Activated CD4-positive, alpha-beta T cell treated with anti-CD3 and anti-CD28 coated beads for 1 hour (primary cell): ENCODE measurements around the gene ATF7IP.
"Not testable (repeated sequence)": the region's sequence is repeated elsewhere in the genome, so short reads cannot be mapped to it uniquely, and the experiment has no call there.

ENCODE experiments used
- DNase-seq: peaks from one replicate; pipeline ENCODE4 v3.0.0-alpha.2; 2020

Gene ATF7IP

GRCh38 chr12:14384783-14385638, 19.5 kb downstream of the ATF7IP start:
- peak; percentile 24 for DNase-seq

GRCh38 chr12:14387219-14387871, 21.9 kb downstream of the ATF7IP start:
- DNase-seq, result no peak

GRCh38 chr12:14390449-14390848, 25.0 kb downstream of the ATF7IP start:
- DNase-seq, result no peak

- no peak for DNase-seq
Observed at GRCh38 chr12:14390870-14391530, 25.5 kb downstream of the ATF7IP start.

GRCh38 chr12:14393751-14394150, 28.3 kb downstream of the ATF7IP start:
- no peak for DNase-seq

- DNase-seq, result no peak
Observed at GRCh38 chr12:14394317-14395073, 29.0 kb downstream of the ATF7IP start.

GRCh38 chr12:14395074-14395778, 29.7 kb downstream of the ATF7IP start:
- DNase-seq, result no peak

- no peak for DNase-seq
Observed at GRCh38 chr12:14396071-14396470, 30.6 kb downstream of the ATF7IP start.

- DNase-seq, result no peak
Observed at GRCh38 chr12:14399871-14400270, 34.4 kb downstream of the ATF7IP start.

- DNase-seq, result no peak
Observed at GRCh38 chr12:14400599-14400998, 35.1 kb downstream of the ATF7IP start.

- not testable (repeated sequence) for DNase-seq
Observed at GRCh38 chr12:14401267-14401666, 35.8 kb downstream of the ATF7IP start.

- no peak for DNase-seq
Observed at GRCh38 chr12:14402697-14403096, 37.2 kb downstream of the ATF7IP start.

- DNase-seq, result no peak
Observed at GRCh38 chr12:14403293-14403692, 37.8 kb downstream of the ATF7IP start.

- DNase-seq, result no peak
Observed at GRCh38 chr12:14403711-14404196, 38.3 kb downstream of the ATF7IP start.

- not testable (repeated sequence) for DNase-seq
Observed at GRCh38 chr12:14405407-14405806, 39.9 kb downstream of the ATF7IP start.

- DNase-seq, result no peak
Observed at GRCh38 chr12:14408208-14408607, 42.7 kb downstream of the ATF7IP start.

GRCh38 chr12:14410177-14410576, 44.7 kb downstream of the ATF7IP start:
- no peak for DNase-seq

- no peak for DNase-seq
Observed at GRCh38 chr12:14410841-14411569, 45.5 kb downstream of the ATF7IP start.

GRCh38 chr12:14416658-14417057, 51.2 kb downstream of the ATF7IP start:
- no peak for DNase-seq

- DNase-seq, result peak; percentile 45
Observed at GRCh38 chr12:14417715-14418114, 52.2 kb downstream of the ATF7IP start.

GRCh38 chr12:14418451-14418890, 53.0 kb downstream of the ATF7IP start:
- no peak for DNase-seq
